Measurements from ENCODE around the gene ZNF738. TPM values are rescaled to one million over a fixed set of nuclear protein-coding genes. Genes with fewer than 3 reads are reported as not detected.

ZNF738 gene
- total and polyA plus RNA-seq, 9 donors: 16.3 to 22.0 (median 19.7) TPM

GRCh38 chr19:21402303-21402985, 43.6 kb downstream of the ZNF738 start:
- Histone ChIP-seq H3K36me3 (ENCODE audit: control insufficient read depth, insufficient read depth, low read length) (peaks cover 12% of the 10 kb centered on the region), H3K27me3 (ENCODE audit: control insufficient read depth, insufficient read depth, low read length) (no peaks in the 10 kb centered on the region), H3K4me1 (ENCODE audit: control insufficient read depth, insufficient read depth, low read length) (no peaks in the 10 kb centered on the region), H3K27ac (ENCODE audit: low read length) (no peak overlapping the region), H3K4me3 (ENCODE audit: low read length) (no peak overlapping the region), H3K9me3 (replicated peaks; ENCODE audit: control insufficient read depth, low read depth, low read length) (peaks cover 3% of the 10 kb centered on the region)
- no peak for DNase-seq
- WGBS (ENCODE audit: insufficient coverage): no CpG with 5 or more reads among the region's 1 CpG

GRCh38 chr19:21410166-21410565, 51.4 kb downstream of the ZNF738 start:
- H3K36me3 ChIP-seq (ENCODE audit: control insufficient read depth, insufficient read depth, low read length): peaks cover 21% of the 10 kb centered on the region
- WGBS (ENCODE audit: insufficient coverage): no CpG with 5 or more reads among the region's 1 CpG
- H3K4me1 ChIP-seq (ENCODE audit: control insufficient read depth, insufficient read depth, low read length): no peaks in the 10 kb centered on the region
- no peak overlapping the region for H3K4me3 ChIP-seq (ENCODE audit: low read length)
- H3K27ac ChIP-seq (ENCODE audit: low read length): no peak overlapping the region
- DNase-seq: no peak
- H3K27me3 ChIP-seq (ENCODE audit: control insufficient read depth, insufficient read depth, low read length): no peaks in the 10 kb centered on the region
- peaks cover 4% of the 10 kb centered on the region for H3K9me3 ChIP-seq (replicated peaks; ENCODE audit: control insufficient read depth, low read depth, low read length)

- Histone ChIP-seq H3K9me3 (replicated peaks; ENCODE audit: control insufficient read depth, low read depth, low read length) (peaks cover 48% of the 10 kb centered on the region), H3K4me3 (ENCODE audit: low read length) (no peak overlapping the region), H3K27ac (ENCODE audit: low read length) (no peak overlapping the region), H3K36me3 (ENCODE audit: control insufficient read depth, insufficient read depth, low read length) (no peaks in the 10 kb centered on the region), H3K27me3 (ENCODE audit: control insufficient read depth, insufficient read depth, low read length) (no peaks in the 10 kb centered on the region), H3K4me1 (ENCODE audit: control insufficient read depth, insufficient read depth, low read length) (no peaks in the 10 kb centered on the region)
- DNase-seq: no peak
Measured at GRCh38 chr19:21422244-21422643, 63.4 kb downstream of the ZNF738 start.

GRCh38 chr19:21423057-21424041, 64.5 kb downstream of the ZNF738 start:
- H3K4me3 ChIP-seq (ENCODE audit: low read length): no peak overlapping the region
- no peaks in the 10 kb centered on the region for H3K27me3 ChIP-seq (ENCODE audit: control insufficient read depth, insufficient read depth, low read length)

More at GRCh38 chr19:21423057-21424041, 64.5 kb downstream of the ZNF738 start:
- no peaks in the 10 kb centered on the region for H3K36me3 ChIP-seq (ENCODE audit: control insufficient read depth, insufficient read depth, low read length)
- no peaks in the 10 kb centered on the region for H3K4me1 ChIP-seq (ENCODE audit: control insufficient read depth, insufficient read depth, low read length)
- DNase-seq: no peak
- H3K27ac ChIP-seq (ENCODE audit: low read length): no peak overlapping the region
- no CpG with 5 or more reads among the region's 1 CpG for WGBS (ENCODE audit: insufficient coverage)
- H3K9me3 ChIP-seq (replicated peaks; ENCODE audit: control insufficient read depth, low read depth, low read length): peaks cover 53% of the 10 kb centered on the region

Other genes with a start within 250 kb of the ZNF738 start
- 18.1 TPM for gene ZNF431, start 217.0 kb upstream of the ZNF738 start, total RNA-seq
- 10 to 100 TPM; 12.3 to 24.6 (median 16.9) TPM for gene ZNF431, start 217.0 kb upstream of the ZNF738 start, polyA plus RNA-seq (ENCODE audit: insufficient read depth in 1 of 8, insufficient read length in 8 of 8, low replicate concordance in 1 of 8)
- 10.5 TPM for gene ZNF708, start 29.6 kb upstream of the ZNF738 start, total RNA-seq
- 10 to 100 TPM in 2 of 8 donors, 1 to 10 TPM in 6; 6.4 to 11.8 (median 9.2) TPM for gene ZNF708, start 29.6 kb upstream of the ZNF738 start, polyA plus RNA-seq (ENCODE audit: insufficient read depth in 1 of 8, insufficient read length in 8 of 8, low replicate concordance in 1 of 8)
- 16.0 TPM for gene ZNF493, start 38.1 kb downstream of the ZNF738 start, total RNA-seq
- 10 to 100 TPM in 3 of 8 donors, 1 to 10 TPM in 5; 7.1 to 15.7 (median 10.0) TPM for gene ZNF493, start 38.1 kb downstream of the ZNF738 start, polyA plus RNA-seq (ENCODE audit: insufficient read depth in 1 of 8, insufficient read length in 8 of 8, low replicate concordance in 1 of 8)
- 12.9 TPM for gene ZNF429, start 146.6 kb downstream of the ZNF738 start, total RNA-seq
- gene ZNF429, start 146.6 kb downstream of the ZNF738 start, polyA plus RNA-seq (ENCODE audit: insufficient read depth in 1 of 8, insufficient read length in 8 of 8, low replicate concordance in 1 of 8): 10 to 100 TPM; 11.9 to 15.6 (median 13.4) TPM

Data from muscle of leg (tissue), 11 donors.